HCT116 (cell line): ENCODE results near the gene PRKG1. TPM values are rescaled to one million over a fixed set of nuclear protein-coding genes. Genes with fewer than 3 reads are reported as not detected.

Source experiments
- ATAC-seq: fragments of 200-7000 bp; cut with Tn5 transposase; 2 replicates; pipeline ENCODE4 v1.9.1; 2020; ENCODE audit warnings: mild to moderate bottlenecking, moderate library complexity
- BruUV-seq: library from RNA; stranded (reverse); fragments of 400-500 nt; replicated peaks from 2 replicates; lab custom pipeline; 2021; lab: Mats Ljungman, UMichigan
- CTCF ChIA-PET: fragments of 300-600 bp; sonication (Branson Sonifier 250); formaldehyde crosslinking; loops from one replicate; lab custom pipeline; 2021; ENCODE audit warnings: antibody characterized with exemption; lab: Charles Lee
- POLR2A ChIA-PET: fragments of 300-600, 350-600 bp; sonication (Branson Sonifier 250); formaldehyde crosslinking; loops from one replicate; lab custom pipeline; 2021; ENCODE audit warnings: antibody characterized with exemption; lab: Charles Lee
- RAD21 ChIA-PET, 2 experiments: fragments of 300-600 bp; sonication (Branson Sonifier 250); formaldehyde crosslinking; loops; one replicate each; lab custom pipeline; 2023; ENCODE audit warnings: low total read pairs in 2 of 2; ENCODE audit not compliant: uncharacterized antibody in 2 of 2, unreplicated experiment in 2 of 2, low non-redundant PET in 1 of 2; lab: Charles Lee
- DNase-seq: peaks from one replicate; pipeline ENCODE4 v3.0.0-alpha.2; 2010; ENCODE audit warnings: low read depth, low spot score
- H2AFZ ChIP-seq: fragments of 200-600 bp; shearing (Covaris generic), sonication (generic); 2 replicates; pipeline ENCODE4 v1.6.1; 2017; ENCODE audit warnings: low read depth, mixed run types, mixed read lengths, antibody characterized with exemption, low read length; ENCODE audit not compliant: poor library complexity, severe bottlenecking
- H3K27ac ChIP-seq: 2 replicates; pipeline ENCODE4 v1.5.1; 2012; ENCODE audit warnings: low read depth, low read length
- H3K27me3 ChIP-seq: fragments of 200-600 bp; sonication (generic); 2 replicates; pipeline ENCODE4 v1.6.1; 2016; ENCODE audit warnings: mixed run types, low read length, mixed read lengths; ENCODE audit not compliant: insufficient read depth
- H3K36me3 ChIP-seq, 2 experiments: fragments of 200-500 bp in 1 of 2; fragments of 200-600 bp in 1 of 2; sonication (Bioruptor generic) in 1 of 2; sonication (generic) in 1 of 2; 2 replicates each; pipeline versions ENCODE4 v1.5.1 to v1.6.1; 2014 to 2016; ENCODE audit warnings: low read length in 2 of 2, inconsistent platforms in 1 of 2, mixed read lengths in 1 of 2, mixed run types in 1 of 2; ENCODE audit not compliant: insufficient read depth in 2 of 2, control insufficient read depth in 1 of 2
- H3K4me1 ChIP-seq, 2 experiments: fragments of 200-600 bp in 1 of 2; sonication (generic) in 1 of 2; 2 replicates each; pipeline versions ENCODE4 v1.5.1 to v1.6.1; 2012 to 2017; ENCODE audit warnings: low read length in 2 of 2, inconsistent platforms in 1 of 2, mild to moderate bottlenecking in 1 of 2, mixed read lengths in 1 of 2, mixed run types in 1 of 2, moderate library complexity in 1 of 2; ENCODE audit not compliant: insufficient read depth in 2 of 2, control insufficient read depth in 1 of 2
- H3K4me2 ChIP-seq: fragments of 200-600 bp; sonication (generic); 2 replicates; pipeline ENCODE4 v1.6.1; 2017; ENCODE audit warnings: mixed run types, low read length, mixed read lengths
- H3K4me3 ChIP-seq, 2 experiments: fragments of 200-600 bp in 1 of 2; sonication (generic) in 1 of 2; replicated peaks in 1 of 2; 2 replicates each; pipeline ENCODE4 v1.5.1; 2011 to 2016; ENCODE audit warnings: low read length in 2 of 2, control low read depth in 1 of 2, low read depth in 1 of 2, mild to moderate bottlenecking in 1 of 2, mixed read lengths in 1 of 2, mixed run types in 1 of 2
- H3K79me2 ChIP-seq: fragments of 200-600 bp; sonication (generic); 2 replicates; pipeline ENCODE4 v1.6.1; 2017; ENCODE audit warnings: mild to moderate bottlenecking, mixed run types, low read length, moderate library complexity, mixed read lengths; ENCODE audit not compliant: insufficient read depth
- H3K9ac ChIP-seq: fragments of 200-600 bp; sonication (generic); 2 replicates; pipeline ENCODE4 v1.6.1; 2016; ENCODE audit warnings: low read length, mixed read lengths
- H3K9me2 ChIP-seq: fragments of 200-600 bp; sonication (generic), shearing (Covaris generic); 2 replicates; pipeline ENCODE4 v1.6.1; 2017; ENCODE audit warnings: mixed run types, mild to moderate bottlenecking, moderate library complexity; ENCODE audit not compliant: insufficient read depth
- H3K9me3 ChIP-seq, 2 experiments: fragments of 200-500 bp in 1 of 2; fragments of 200-600 bp in 1 of 2; sonication (Bioruptor generic) in 1 of 2; sonication (generic) in 1 of 2; 2 replicates each; pipeline ENCODE4 v1.6.1; 2014 to 2017; ENCODE audit warnings: low read length in 2 of 2, mixed read lengths in 2 of 2, inconsistent platforms in 1 of 2, low read depth in 1 of 2, mild to moderate bottlenecking in 1 of 2, mixed run types in 1 of 2, moderate library complexity in 1 of 2; ENCODE audit not compliant: control insufficient read depth in 1 of 2, insufficient read depth in 1 of 2
- H4K20me1 ChIP-seq: fragments of 200-600 bp; sonication (generic), shearing (Covaris generic); 2 replicates; pipeline ENCODE4 v1.6.1; 2017; ENCODE audit warnings: mixed run types, mild to moderate bottlenecking, moderate library complexity; ENCODE audit not compliant: insufficient read depth
- CBX3 ChIP-seq: IDR thresholded peaks from 2 replicates; pipeline ENCODE4 v1.6.1; 2012; ENCODE audit warnings: low read depth
- EGR1 ChIP-seq: IDR thresholded peaks from 2 replicates; pipeline ENCODE4 v1.6.1; 2012; ENCODE audit warnings: low read depth
- ELF1 ChIP-seq: IDR thresholded peaks from 2 replicates; pipeline ENCODE4 v1.6.1; 2012; ENCODE audit warnings: low read depth, borderline replicate concordance
- EZH2phosphoT487 ChIP-seq: fragments of 200-600 bp; IDR thresholded peaks from 2 replicates; pipeline ENCODE4 v1.6.1; 2018; ENCODE audit warnings: antibody characterized with exemption, borderline replicate concordance
- JUND ChIP-seq: IDR thresholded peaks from 2 replicates; pipeline ENCODE4 v1.6.1; 2012
- POLR2A ChIP-seq: IDR thresholded peaks from 2 replicates; pipeline ENCODE4 v1.7.0; 2011; ENCODE audit warnings: borderline replicate concordance; ENCODE audit not compliant: insufficient read depth, insufficient read length; ENCODE audit errors: extremely low read depth
- POLR2AphosphoS5 ChIP-seq: IDR thresholded peaks from 2 replicates; pipeline ENCODE4 v1.6.1; 2011; ENCODE audit warnings: mild to moderate bottlenecking, low read depth, low read length, moderate library complexity
- REST ChIP-seq: IDR thresholded peaks from 2 replicates; pipeline ENCODE4 v1.6.1; 2012; ENCODE audit warnings: low read depth
- SIN3A ChIP-seq: IDR thresholded peaks from 2 replicates; pipeline ENCODE4 v1.6.1; 2012; ENCODE audit warnings: low read depth
- TCF7L2 ChIP-seq: IDR thresholded peaks from 2 replicates; pipeline ENCODE4 v1.7.0; 2011; ENCODE audit warnings: borderline replicate concordance, inconsistent platforms; ENCODE audit not compliant: insufficient read depth, insufficient read length; ENCODE audit errors: extremely low read depth
- ZFX ChIP-seq: fragments of 450-650 bp; IDR thresholded peaks from 2 replicates; pipeline ENCODE4 v1.6.1; 2017
- intact Hi-C: fragments of 100-400 bp; cut with micrococcal nuclease; formaldehyde crosslinking; loops from 2 replicates; pipeline ENCODE4 v1.10.0; 2022
- total RNA-seq: library from RNA; stranded (reverse); gene quantifications from one replicate; pipeline ENCODE4 v1.2.1, GENCODE V29; 2021; ENCODE audit not compliant: unreplicated experiment

Gene PRKG1
- total RNA-seq, 1 experiment from 2014 or later: 1.4 TPM

DNA sequence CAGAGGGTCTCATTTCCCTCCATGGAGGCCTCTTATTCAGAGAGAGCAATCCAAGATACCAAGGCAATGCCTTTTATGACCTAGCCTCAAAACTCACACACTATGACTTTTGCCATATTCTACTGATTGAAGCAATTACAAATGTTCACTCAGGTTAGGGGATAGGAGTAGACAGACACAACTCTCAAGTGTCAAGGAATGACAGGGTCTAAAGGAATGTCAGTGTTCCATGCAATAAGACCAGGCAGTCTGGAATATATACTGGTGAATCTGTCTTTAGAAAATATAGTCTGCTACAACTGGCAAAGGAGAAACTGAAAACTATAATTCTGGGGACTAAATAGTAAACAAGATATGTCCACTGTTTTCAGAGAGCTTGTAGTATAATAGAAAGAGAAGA is 283.9 kb downstream of the PRKG1 start:
- Histone ChIP-seq H3K27me3 (no peaks in the 10 kb centered on the region; the same call in 1 of the 2 replicates), H2AFZ (no peak overlapping the region), H3K9me3 (no peaks in the 10 kb centered on the region), H3K4me1 (no peaks in the 10 kb centered on the region), H4K20me1 (no peaks in the 10 kb centered on the region), H3K4me3 (no peak overlapping the region), H3K9me2 (no peaks in the 10 kb centered on the region), H3K27ac (no peak overlapping the region)
- ChIA-PET CTCF (no interaction called here), POLR2A (no interaction called here)
- ATAC-seq: no peak
- intact Hi-C loops: no loop called here
- BruUV-seq: no TSS peak
- TF ChIP-seq POLR2AphosphoS5: no peak
- TF ChIP-seq JUND: no peak
- TF ChIP-seq POLR2A: no peak
- no peak for TF ChIP-seq ZFX
- TF ChIP-seq CBX3: no peak
- TF ChIP-seq SIN3A: no peak
- TF ChIP-seq EZH2phosphoT487: no peak
- no peak for TF ChIP-seq REST
- TF ChIP-seq ELF1: no peak
- no peak for TF ChIP-seq TCF7L2
- no peak for TF ChIP-seq EGR1
- TF ChIP-seq, all 23 proteins: peak for 0
- Histone ChIP-seq H3K9ac (no peak overlapping the region), H3K79me2 (no peaks in the 10 kb centered on the region), H3K4me2 (no peak overlapping the region), H3K36me3 (no peaks in the 10 kb centered on the region)
- RAD21 ChIA-PET: no interaction called here
- no peak for DNase-seq
